HepG2 (cell line): ENCODE measurements around the gene TMEM41A. TPM values are rescaled to one million over a fixed set of nuclear protein-coding genes. Genes with fewer than 3 reads are reported as not detected.

Experiments used
- GATA4 ChIP-seq: sonication (generic); IDR thresholded peaks from 2 replicates; pipeline ENCODE4 v1.6.1; 2016; ENCODE audit warnings: antibody characterized with exemption, low read depth, borderline replicate concordance
- GTF2F1 ChIP-seq: fragments of 150-350 bp; IDR thresholded peaks from 2 replicates; pipeline ENCODE4 v1.6.1; 2014; ENCODE audit warnings: low read length
- HES4 ChIP-seq: sonication (generic); formaldehyde crosslinking; IDR thresholded peaks from 2 replicates; pipeline ENCODE4 v1.9.0; 2021; ENCODE audit warnings: mild to moderate bottlenecking, missing genetic modification reagents, borderline replicate concordance
- HOXA7 ChIP-seq: sonication (generic); formaldehyde crosslinking; IDR thresholded peaks from 2 replicates; pipeline ENCODE4 v1.8.1; 2022; ENCODE audit warnings: mild to moderate bottlenecking, missing genetic modification reagents, moderate library complexity
- KDM5B ChIP-seq: sonication (generic); formaldehyde crosslinking; IDR thresholded peaks from 2 replicates; pipeline ENCODE4 v1.4.0; 2020; ENCODE audit warnings: missing genetic modification reagents, mild to moderate bottlenecking, borderline replicate concordance
- LCORL ChIP-seq, 2 experiments: fragments of 450-650 bp in 1 of 2; sonication (generic) in 1 of 2; formaldehyde crosslinking in 1 of 2; IDR thresholded peaks; 2 replicates each; pipeline versions ENCODE4 v1.5.0 to v1.6.1; 2017 to 2020; ENCODE audit warnings: antibody characterized with exemption in 1 of 2, missing genetic modification reagents in 1 of 2
- MBNL3 ChIP-seq: fragments of 250-450 bp; sonication (Bioruptor Pico); conservative IDR thresholded peaks from 2 replicates; pipeline ENCODE4 v1.8.0; 2022; ENCODE audit warnings: mild to moderate bottlenecking, inconsistent platforms
- MEIS2 ChIP-seq: sonication (generic); formaldehyde crosslinking; IDR thresholded peaks from 2 replicates; pipeline ENCODE4 v1.9.0; 2021; ENCODE audit warnings: mild to moderate bottlenecking, missing genetic modification reagents
- NKX3-1 ChIP-seq: sonication (generic); formaldehyde crosslinking; IDR thresholded peaks from 2 replicates; pipeline ENCODE4 v1.5.0; 2020; ENCODE audit warnings: missing genetic modification reagents
- RBM39 ChIP-seq: fragments of 200-400 bp; formaldehyde crosslinking; IDR thresholded peaks from one replicate; pipeline ENCODE4 v1.6.1; 2018; ENCODE audit warnings: antibody characterized with exemption, mild to moderate bottlenecking, low read depth, low read length; ENCODE audit not compliant: poor library complexity, severe bottlenecking
- ZNF333 ChIP-seq: sonication (generic); formaldehyde crosslinking; IDR thresholded peaks from 2 replicates; pipeline ENCODE4 v1.4.0; 2020; ENCODE audit warnings: mild to moderate bottlenecking, missing genetic modification reagents, borderline replicate concordance
- ZNF558 ChIP-seq: sonication (generic); formaldehyde crosslinking; IDR thresholded peaks from 2 replicates; pipeline ENCODE4 v1.9.0; 2022; ENCODE audit warnings: mild to moderate bottlenecking, missing genetic modification reagents, borderline replicate concordance
- ZNF709 ChIP-seq: sonication (generic); formaldehyde crosslinking; IDR thresholded peaks from 2 replicates; pipeline ENCODE4 v1.5.0; 2020; ENCODE audit warnings: mild to moderate bottlenecking, missing genetic modification reagents
- ZNF772 ChIP-seq: sonication (generic); formaldehyde crosslinking; IDR thresholded peaks from 2 replicates; pipeline ENCODE4 v1.5.0; 2020; ENCODE audit warnings: mild to moderate bottlenecking, missing genetic modification reagents
- polyA plus RNA-seq, 8 experiments: library from polyadenylated mRNA; depleted of rRNA in 3 of 8; stranded (reverse) in 7 of 8; unstranded in 1 of 8; fragments of >200 nt; fragmentation: Illumina TruSeq in 4 of 8; extraction: Trizol in 4 of 8; gene quantifications; 2 replicates each; pipeline versions ENCODE4 v1.2.1 to v1.2.3, GENCODE V29; 2011 to 2016; ENCODE audit warnings: low read depth in 4 of 8, missing spikeins in 1 of 8, mixed read lengths in 1 of 8; ENCODE audit not compliant: insufficient read depth in 1 of 8
- total RNA-seq, 5 experiments: library from RNA; depleted of rRNA; stranded (reverse); fragments of >200 nt; fragmentation: Illumina TruSeq; extraction: Trizol; gene quantifications; 2 replicates each; pipeline ENCODE4 v1.2.3, GENCODE V29; 2016; ENCODE audit warnings: low read depth in 1 of 5
- TF ChIP-seq, protein P1 (sequence below): sonication (generic); formaldehyde crosslinking; IDR thresholded peaks from 2 replicates; pipeline ENCODE4 v1.4.0; 2020; ENCODE audit warnings: low read depth, mild to moderate bottlenecking, missing genetic modification reagents
- TF ChIP-seq, protein P2 (sequence below): sonication (generic); formaldehyde crosslinking; IDR thresholded peaks from 2 replicates; pipeline ENCODE4 v1.4.0; 2020; ENCODE audit warnings: missing genetic modification reagents
- TF ChIP-seq, protein P3 (sequence below): sonication (generic); formaldehyde crosslinking; IDR thresholded peaks from 2 replicates; pipeline ENCODE4 v1.5.0; 2020; ENCODE audit warnings: missing genetic modification reagents, mild to moderate bottlenecking, borderline replicate concordance
- TF ChIP-seq, protein P4 (sequence below): sonication (generic); formaldehyde crosslinking; IDR thresholded peaks from 2 replicates; pipeline ENCODE4 v1.4.0; 2020; ENCODE audit warnings: missing genetic modification reagents
- TF ChIP-seq, protein P5 (sequence below): IDR thresholded peaks from 2 replicates; pipeline ENCODE4 v1.6.1; 2016; ENCODE audit warnings: missing compliant biosample characterization, missing genetic modification reagents, borderline replicate concordance

The TMEM41A gene
- total and polyA plus RNA-seq, 2 of the 13 experiments (the other 11 are each of a cell fraction or from before 2014, with no cell fraction given), result 30.0 to 40.0 TPM

DNA sequence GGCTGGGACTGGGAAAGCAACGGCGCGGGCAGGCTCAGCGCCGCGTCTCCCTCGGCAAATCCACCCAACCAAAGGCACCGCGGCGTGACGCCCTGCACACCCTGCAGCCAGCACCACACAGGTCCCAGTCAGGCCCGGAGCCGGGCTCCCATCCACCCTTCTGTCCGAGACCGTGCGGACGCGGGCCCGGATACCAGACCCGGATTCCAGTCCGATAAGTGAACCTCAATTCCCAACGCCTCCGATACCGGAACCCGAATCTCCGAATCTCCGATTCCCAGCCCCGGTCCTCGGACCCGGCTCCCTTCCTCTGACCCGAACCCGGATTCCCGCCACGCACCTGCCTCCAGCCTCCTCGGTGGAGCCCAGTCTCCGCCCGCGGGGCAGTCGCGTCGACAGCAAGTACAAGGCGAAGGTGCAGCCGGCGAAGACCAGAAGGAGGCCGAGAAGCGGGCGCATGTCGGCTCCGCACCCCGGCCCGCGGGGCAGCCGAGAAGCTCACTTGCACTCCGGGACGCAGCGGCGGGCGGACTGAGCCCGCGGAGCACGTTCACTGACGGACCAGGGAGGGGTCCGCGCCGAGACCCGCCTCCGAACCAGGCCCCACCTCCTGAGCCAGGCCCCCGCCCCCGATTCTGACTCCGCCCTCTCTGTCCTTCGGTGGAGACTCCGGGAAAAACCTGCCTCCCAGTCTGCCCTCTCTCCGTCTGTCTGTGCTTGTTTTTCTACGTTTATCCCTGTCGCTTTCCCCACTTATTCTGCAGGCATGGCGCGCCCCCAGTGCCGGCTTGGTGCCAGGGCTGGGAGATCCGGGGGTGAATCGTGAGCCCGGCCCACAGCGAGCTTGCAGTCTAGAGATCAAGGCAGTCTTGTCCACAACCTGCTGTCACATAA lies at the start of gene TMEM41A (continued):
- TF ChIP-seq GATA4 (no peak), KDM5B (CRISPR knock-in tag) (peak; percentile 86; the same call in 1 of the 2 replicates), LCORL (IDR thresholded peaks at IDR 0.05) (no peak), LCORL (CRISPR knock-in tag; IDR thresholded peaks at IDR 0.05) (peak; percentile 92), MBNL3 (no peak), MEIS2 (CRISPR knock-in tag) (peak; percentile 81), ZNF709 (CRISPR knock-in tag) (peak; percentile 66; the same call in 1 of the 2 replicates), ZNF333 (no peak), RBM39 (peak; percentile 98), HOXA7 (peak; percentile 93; the same call in 1 of the 2 replicates), ZNF558 (CRISPR knock-in tag) (no peak), ZNF772 (CRISPR knock-in tag) (peak; percentile 97), NKX3-1 (CRISPR knock-in tag) (no peak), GTF2F1 (peak; percentile 81; the same call in 1 of the 2 replicates), HES4 (peak; percentile 79)
- TF ChIP-seq, protein P1, sequence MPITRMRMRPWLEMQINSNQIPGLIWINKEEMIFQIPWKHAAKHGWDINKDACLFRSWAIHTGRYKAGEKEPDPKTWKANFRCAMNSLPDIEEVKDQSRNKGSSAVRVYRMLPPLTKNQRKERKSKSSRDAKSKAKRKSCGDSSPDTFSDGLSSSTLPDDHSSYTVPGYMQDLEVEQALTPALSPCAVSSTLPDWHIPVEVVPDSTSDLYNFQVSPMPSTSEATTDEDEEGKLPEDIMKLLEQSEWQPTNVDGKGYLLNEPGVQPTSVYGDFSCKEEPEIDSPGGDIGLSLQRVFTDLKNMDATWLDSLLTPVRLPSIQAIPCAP (CRISPR knock-in tag), result no peak; the same call in 1 of the 2 replicates
- TF ChIP-seq, protein P2, sequence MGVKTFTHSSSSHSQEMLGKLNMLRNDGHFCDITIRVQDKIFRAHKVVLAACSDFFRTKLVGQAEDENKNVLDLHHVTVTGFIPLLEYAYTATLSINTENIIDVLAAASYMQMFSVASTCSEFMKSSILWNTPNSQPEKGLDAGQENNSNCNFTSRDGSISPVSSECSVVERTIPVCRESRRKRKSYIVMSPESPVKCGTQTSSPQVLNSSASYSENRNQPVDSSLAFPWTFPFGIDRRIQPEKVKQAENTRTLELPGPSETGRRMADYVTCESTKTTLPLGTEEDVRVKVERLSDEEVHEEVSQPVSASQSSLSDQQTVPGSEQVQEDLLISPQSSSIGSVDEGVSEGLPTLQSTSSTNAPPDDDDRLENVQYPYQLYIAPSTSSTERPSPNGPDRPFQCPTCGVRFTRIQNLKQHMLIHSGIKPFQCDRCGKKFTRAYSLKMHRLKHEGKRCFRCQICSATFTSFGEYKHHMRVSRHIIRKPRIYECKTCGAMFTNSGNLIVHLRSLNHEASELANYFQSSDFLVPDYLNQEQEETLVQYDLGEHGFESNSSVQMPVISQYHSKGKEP, result no peak; the same call in none of the 2 replicates
- TF ChIP-seq, protein P3, sequence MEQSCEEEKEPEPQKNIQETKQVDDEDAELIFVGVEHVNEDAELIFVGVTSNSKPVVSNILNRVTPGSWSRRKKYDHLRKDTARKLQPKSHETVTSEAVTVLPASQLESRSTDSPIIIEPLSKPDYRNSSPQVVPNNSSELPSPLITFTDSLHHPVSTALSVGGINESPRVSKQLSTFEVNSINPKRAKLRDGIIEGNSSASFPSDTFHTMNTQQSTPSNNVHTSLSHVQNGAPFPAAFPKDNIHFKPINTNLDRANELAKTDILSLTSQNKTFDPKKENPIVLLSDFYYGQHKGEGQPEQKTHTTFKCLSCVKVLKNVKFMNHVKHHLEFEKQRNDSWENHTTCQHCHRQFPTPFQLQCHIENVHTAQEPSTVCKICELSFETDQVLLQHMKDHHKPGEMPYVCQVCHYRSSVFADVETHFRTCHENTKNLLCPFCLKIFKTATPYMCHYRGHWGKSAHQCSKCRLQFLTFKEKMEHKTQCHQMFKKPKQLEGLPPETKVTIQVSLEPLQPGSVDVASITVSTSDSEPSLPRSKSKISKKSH (CRISPR knock-in tag), result peak; percentile 91
- TF ChIP-seq, protein P4, sequence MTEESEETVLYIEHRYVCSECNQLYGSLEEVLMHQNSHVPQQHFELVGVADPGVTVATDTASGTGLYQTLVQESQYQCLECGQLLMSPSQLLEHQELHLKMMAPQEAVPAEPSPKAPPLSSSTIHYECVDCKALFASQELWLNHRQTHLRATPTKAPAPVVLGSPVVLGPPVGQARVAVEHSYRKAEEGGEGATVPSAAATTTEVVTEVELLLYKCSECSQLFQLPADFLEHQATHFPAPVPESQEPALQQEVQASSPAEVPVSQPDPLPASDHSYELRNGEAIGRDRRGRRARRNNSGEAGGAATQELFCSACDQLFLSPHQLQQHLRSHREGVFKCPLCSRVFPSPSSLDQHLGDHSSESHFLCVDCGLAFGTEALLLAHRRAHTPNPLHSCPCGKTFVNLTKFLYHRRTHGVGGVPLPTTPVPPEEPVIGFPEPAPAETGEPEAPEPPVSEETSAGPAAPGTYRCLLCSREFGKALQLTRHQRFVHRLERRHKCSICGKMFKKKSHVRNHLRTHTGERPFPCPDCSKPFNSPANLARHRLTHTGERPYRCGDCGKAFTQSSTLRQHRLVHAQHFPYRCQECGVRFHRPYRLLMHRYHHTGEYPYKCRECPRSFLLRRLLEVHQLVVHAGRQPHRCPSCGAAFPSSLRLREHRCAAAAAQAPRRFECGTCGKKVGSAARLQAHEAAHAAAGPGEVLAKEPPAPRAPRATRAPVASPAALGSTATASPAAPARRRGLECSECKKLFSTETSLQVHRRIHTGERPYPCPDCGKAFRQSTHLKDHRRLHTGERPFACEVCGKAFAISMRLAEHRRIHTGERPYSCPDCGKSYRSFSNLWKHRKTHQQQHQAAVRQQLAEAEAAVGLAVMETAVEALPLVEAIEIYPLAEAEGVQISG, result peak; percentile 95
- TF ChIP-seq, protein P5, sequence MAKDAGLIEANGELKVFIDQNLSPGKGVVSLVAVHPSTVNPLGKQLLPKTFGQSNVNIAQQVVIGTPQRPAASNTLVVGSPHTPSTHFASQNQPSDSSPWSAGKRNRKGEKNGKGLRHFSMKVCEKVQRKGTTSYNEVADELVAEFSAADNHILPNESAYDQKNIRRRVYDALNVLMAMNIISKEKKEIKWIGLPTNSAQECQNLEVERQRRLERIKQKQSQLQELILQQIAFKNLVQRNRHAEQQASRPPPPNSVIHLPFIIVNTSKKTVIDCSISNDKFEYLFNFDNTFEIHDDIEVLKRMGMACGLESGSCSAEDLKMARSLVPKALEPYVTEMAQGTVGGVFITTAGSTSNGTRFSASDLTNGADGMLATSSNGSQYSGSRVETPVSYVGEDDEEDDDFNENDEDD (CRISPR knock-in tag), result peak; percentile 58; the same call in 1 of the 2 replicates
